Tibial nerve (tissue), 4 donors: ENCODE data around the gene NHLRC4. TPM values are rescaled to one million over a fixed set of nuclear protein-coding genes. Genes with fewer than 3 reads are reported as not detected.

Experiments used
- DNase-seq, 2 donors: peaks; one replicate each; pipeline ENCODE4 v3.0.0-alpha.2; 2019; ENCODE audit warnings: low spot score in 2 of 2
- H3K27ac ChIP-seq, 4 donors: fragments of 200-600 bp; sonication (generic) in 3 of 4; one replicate each; pipeline ENCODE4 v1.5.1; 2017 to 2019; ENCODE audit warnings: mild to moderate bottlenecking in 1 of 4
- H3K27me3 ChIP-seq, 2 donors: fragments of 200-600 bp; sonication (generic) in 1 of 2; one replicate each; pipeline versions ENCODE4 v1.5.1 to v1.6.0; 2017 to 2019
- H3K36me3 ChIP-seq, 3 donors: fragments of 200-600 bp; sonication (generic); one replicate each; pipeline ENCODE4 v1.5.1; 2018 to 2019
- H3K4me1 ChIP-seq, 4 donors: fragments of 200-600 bp; sonication (generic) in 3 of 4; one replicate each; pipeline ENCODE4 v1.5.1; 2017 to 2019
- H3K4me3 ChIP-seq, 4 donors: fragments of 200-600 bp; sonication (generic) in 3 of 4; one replicate each; pipeline ENCODE4 v1.5.1; 2017 to 2019; ENCODE audit warnings: mild to moderate bottlenecking in 1 of 4, moderate library complexity in 1 of 4
- H3K9me3 ChIP-seq, 4 donors: fragments of 200-600 bp; sonication (generic) in 3 of 4; one replicate each; pipeline ENCODE4 v1.5.1; 2017 to 2019
- EP300 ChIP-seq, 2 donors: sonication (generic); formaldehyde crosslinking; IDR thresholded peaks; one replicate each; pipeline ENCODE4 v1.6.1; 2017; ENCODE audit warnings: antibody characterized with exemption in 2 of 2, mild to moderate bottlenecking in 1 of 2
- POLR2A ChIP-seq, 2 donors: fragments of 450-650 bp; IDR thresholded peaks; one replicate each; pipeline ENCODE4 v1.6.1; 2017; ENCODE audit warnings: antibody characterized with exemption in 2 of 2, mild to moderate bottlenecking in 2 of 2, moderate library complexity in 2 of 2
- WGBS, 2 donors: methylation state at CpG; one replicate each; pipeline ENCODE4 v1.1.5; 2018; 5-methylcytosine and 5-hydroxymethylcytosine counted together
- small RNA-seq: library from RNA; depleted of rRNA; stranded (forward); fragments of <200 nt; gene quantifications from one replicate; pipeline ENCODE3, GENCODE V24; 2016
- total RNA-seq, 4 donors: library from RNA; depleted of rRNA; stranded (reverse); fragments of >200 nt; gene quantifications; one replicate each; pipeline ENCODE4 v1.1.0, GENCODE V29; 2016
- TF ChIP-seq, protein P1 (sequence below), 5 experiments: fragments of 200-600 bp in 3 of 5; fragments of 450-650 bp in 2 of 5; sonication (generic) in 3 of 5; IDR thresholded peaks; one replicate each; pipeline ENCODE4 v1.5.1; 2016 to 2019; ENCODE audit warnings: antibody characterized with exemption in 5 of 5, mild to moderate bottlenecking in 3 of 5, moderate library complexity in 2 of 5

The NHLRC4 gene
- total RNA-seq, 4 donors from 2014 or later: 0.98 to 5.2 (median 1.9) TPM

DNA sequence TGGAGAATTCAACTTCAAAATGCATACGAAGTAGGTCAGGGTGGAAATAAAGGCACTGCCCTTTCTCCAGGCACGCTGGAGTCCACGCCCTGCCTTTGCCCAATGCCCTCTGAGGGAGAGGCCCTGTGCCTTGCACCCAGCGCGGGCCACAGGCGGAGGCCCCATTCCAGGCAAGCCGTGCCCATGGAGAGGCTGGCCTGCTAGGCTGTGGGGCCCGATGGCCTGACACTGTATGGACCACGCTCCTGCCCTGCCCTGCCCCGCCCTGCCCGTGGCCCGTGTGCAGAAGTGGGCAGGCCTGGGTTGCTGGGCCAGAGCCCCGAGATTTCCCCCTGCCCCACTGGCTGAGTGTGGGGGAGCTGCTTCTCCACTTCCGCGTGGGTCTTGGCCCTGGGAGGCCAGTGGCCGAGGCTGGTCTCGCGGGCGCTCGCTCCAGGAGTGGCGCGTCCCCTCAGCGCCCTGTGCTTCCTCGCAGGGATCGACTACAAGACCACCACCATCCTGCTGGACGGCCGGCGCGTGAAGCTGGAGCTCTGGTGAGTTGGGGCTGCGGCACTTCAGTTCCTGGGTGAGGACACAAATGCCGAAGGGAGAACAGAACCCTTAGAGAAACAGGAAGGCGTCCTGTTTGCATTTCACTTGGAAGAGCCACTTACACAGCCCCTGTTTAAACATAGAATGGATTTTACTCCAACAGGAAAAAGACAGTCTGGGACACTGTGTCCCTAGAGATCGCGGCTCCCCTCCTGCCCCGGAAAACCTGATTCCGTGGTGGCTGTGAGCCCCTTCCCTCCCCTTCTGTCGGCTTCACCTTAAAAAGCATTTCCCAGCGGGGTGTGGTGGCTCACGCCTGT is 50.2 kb downstream of the NHLRC4 start:
- H3K36me3 ChIP-seq: peaks cover 0 to 39% (median 0%) of the 10 kb centered on the region in 3 donors
- TF ChIP-seq EP300 (IDR thresholded peaks at IDR 0.05) (no peak), POLR2A (IDR thresholded peaks at IDR 0.05) (no peak)
- TF ChIP-seq, protein P1, sequence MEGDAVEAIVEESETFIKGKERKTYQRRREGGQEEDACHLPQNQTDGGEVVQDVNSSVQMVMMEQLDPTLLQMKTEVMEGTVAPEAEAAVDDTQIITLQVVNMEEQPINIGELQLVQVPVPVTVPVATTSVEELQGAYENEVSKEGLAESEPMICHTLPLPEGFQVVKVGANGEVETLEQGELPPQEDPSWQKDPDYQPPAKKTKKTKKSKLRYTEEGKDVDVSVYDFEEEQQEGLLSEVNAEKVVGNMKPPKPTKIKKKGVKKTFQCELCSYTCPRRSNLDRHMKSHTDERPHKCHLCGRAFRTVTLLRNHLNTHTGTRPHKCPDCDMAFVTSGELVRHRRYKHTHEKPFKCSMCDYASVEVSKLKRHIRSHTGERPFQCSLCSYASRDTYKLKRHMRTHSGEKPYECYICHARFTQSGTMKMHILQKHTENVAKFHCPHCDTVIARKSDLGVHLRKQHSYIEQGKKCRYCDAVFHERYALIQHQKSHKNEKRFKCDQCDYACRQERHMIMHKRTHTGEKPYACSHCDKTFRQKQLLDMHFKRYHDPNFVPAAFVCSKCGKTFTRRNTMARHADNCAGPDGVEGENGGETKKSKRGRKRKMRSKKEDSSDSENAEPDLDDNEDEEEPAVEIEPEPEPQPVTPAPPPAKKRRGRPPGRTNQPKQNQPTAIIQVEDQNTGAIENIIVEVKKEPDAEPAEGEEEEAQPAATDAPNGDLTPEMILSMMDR (IDR thresholded peaks at IDR 0.05): no peak
- no peak overlapping the region for H3K4me3 ChIP-seq
- no peaks in the 10 kb centered on the region for H3K27me3 ChIP-seq
- no peak overlapping the region for H3K27ac ChIP-seq
- peaks cover 0 to 11% (median 0%) of the 10 kb centered on the region in 4 donors for H3K4me1 ChIP-seq
- WGBS, 2 donors: 92 to 93% methylated on average over 36 to 38 of the region's 39 CpGs
- no peaks in the 10 kb centered on the region for H3K9me3 ChIP-seq
- DNase-seq: no peak

DNA sequence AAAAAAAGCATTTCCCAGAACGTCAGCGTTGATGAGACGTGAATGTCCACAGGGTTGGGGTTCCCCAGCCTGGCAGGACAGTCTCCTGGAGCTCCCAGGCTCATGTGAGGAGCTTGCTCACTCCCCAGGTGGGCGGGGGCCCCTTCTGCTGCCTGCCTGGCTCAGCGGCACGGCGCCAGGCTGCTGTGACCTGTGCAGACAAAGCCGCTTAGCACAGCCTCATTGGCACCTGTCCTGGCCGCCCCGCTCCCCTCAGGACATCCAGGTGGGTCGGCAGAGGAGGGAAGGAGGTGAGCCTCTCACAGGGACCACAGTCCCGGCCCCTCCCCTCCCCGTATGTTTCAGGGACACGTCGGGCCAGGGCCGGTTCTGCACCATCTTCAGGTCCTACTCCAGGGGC is 51.0 kb downstream of the NHLRC4 start:
- Histone ChIP-seq H3K27me3 (no peaks in the 10 kb centered on the region), H3K9me3 (no peaks in the 10 kb centered on the region), H3K4me1 (peaks cover 0 to 16% (median 0%) of the 10 kb centered on the region in 4 donors), H3K27ac (no peak overlapping the region), H3K4me3 (no peak overlapping the region), H3K36me3 (peaks cover 0 to 39% (median 0%) of the 10 kb centered on the region in 3 donors)
- WGBS, 2 donors: 88 to 91% methylated on average over 13 to 16 of the region's 16 CpGs
- TF ChIP-seq, protein P1 (IDR thresholded peaks at IDR 0.05): no peak
- no peak for TF ChIP-seq EP300 (IDR thresholded peaks at IDR 0.05)
- TF ChIP-seq POLR2A (IDR thresholded peaks at IDR 0.05): no peak
- no peak for DNase-seq

Small RNA genes within 50 kb of the gene (small RNA-seq; reads per million reads assigned to genes)
- 0.47 reads per million for gene MIR3176
- not detected for gene MIR5587
- not detected for gene Z98883.1

Other genes with a start within 250 kb of the NHLRC4 start
- 10 to 100 TPM; 23.4 to 37.1 (median 25.0) TPM for gene AXIN1, start 214.3 kb upstream of the NHLRC4 start, total RNA-seq
- gene MRPL28, start 196.5 kb upstream of the NHLRC4 start, total RNA-seq: 10 to 100 TPM; 45.1 to 79.5 (median 65.3) TPM
- 10 to 100 TPM; 22.7 to 69.3 (median 36.7) TPM for gene PGAP6, start 185.0 kb upstream of the NHLRC4 start, total RNA-seq
- 10 to 100 TPM; 26.7 to 99.6 (median 47.8) TPM for gene NME4, start 169.8 kb upstream of the NHLRC4 start, total RNA-seq
- 10 to 100 TPM; 20.3 to 68.4 (median 33.6) TPM for gene DECR2, start 165.1 kb upstream of the NHLRC4 start, total RNA-seq
- 100 to 1,000 TPM in 1 of 4 donors, 10 to 100 TPM in 3; 30.2 to 128 (median 54.6) TPM for gene RAB11FIP3, start 141.4 kb upstream of the NHLRC4 start, total RNA-seq
- 10 to 100 TPM; 19.0 to 91.5 (median 52.5) TPM for gene CAPN15, start 39.3 kb upstream of the NHLRC4 start, total RNA-seq
- not detected for gene PRR35, start 6.6 kb upstream of the NHLRC4 start, total RNA-seq
- gene PIGQ, start 3.0 kb downstream of the NHLRC4 start, total RNA-seq: 10 to 100 TPM; 49.2 to 89.6 (median 71.8) TPM
- gene RAB40C, start 23.1 kb downstream of the NHLRC4 start, total RNA-seq: 10 to 100 TPM; 21.1 to 30.6 (median 27.5) TPM
- 1 to 10 TPM in 3 of 4 donors, under 1 TPM in 1; 0.66 to 3.9 (median 1.8) TPM for gene WFIKKN1, start 64.0 kb downstream of the NHLRC4 start, total RNA-seq
- gene METTL26, start 69.3 kb downstream of the NHLRC4 start, total RNA-seq: 100 to 1,000 TPM; 147 to 204 (median 176) TPM
- 10 to 100 TPM; 20.8 to 37.7 (median 32.4) TPM for gene MCRIP2, start 74.8 kb downstream of the NHLRC4 start, total RNA-seq
- 10 to 100 TPM; 26.9 to 83.7 (median 54.1) TPM for gene WDR90, start 82.4 kb downstream of the NHLRC4 start, total RNA-seq
- gene RHOT2, start 101.1 kb downstream of the NHLRC4 start, total RNA-seq: 100 to 1,000 TPM in 3 of 4 donors, 10 to 100 TPM in 1; 68.6 to 188 (median 106) TPM
- 1 to 10 TPM in 3 of 4 donors, under 1 TPM in 1; 0.90 to 3.5 (median 1.9) TPM for gene RHBDL1, start 108.7 kb downstream of the NHLRC4 start, total RNA-seq
- gene STUB1, start 113.4 kb downstream of the NHLRC4 start, total RNA-seq: 100 to 1,000 TPM; 152 to 213 (median 186) TPM
- 100 to 1,000 TPM in 2 of 4 donors, 10 to 100 TPM in 2; 83.1 to 119 (median 101) TPM for gene JMJD8, start 117.3 kb downstream of the NHLRC4 start, total RNA-seq
- gene WDR24, start 123.4 kb downstream of the NHLRC4 start, total RNA-seq: 10 to 100 TPM; 13.1 to 18.2 (median 15.8) TPM
- 1 to 10 TPM; 1.5 to 5.7 (median 3.5) TPM for gene FBXL16, start 138.8 kb downstream of the NHLRC4 start, total RNA-seq
- gene METRN, start 148.1 kb downstream of the NHLRC4 start, total RNA-seq: 100 to 1,000 TPM in 3 of 4 donors, 10 to 100 TPM in 1; 78.8 to 131 (median 108) TPM
- gene ANTKMT, start 154.1 kb downstream of the NHLRC4 start, total RNA-seq: 10 to 100 TPM; 43.7 to 98.7 (median 78.6) TPM
- 1 to 10 TPM in 2 of 4 donors, under 1 TPM in 2; 0.63 to 7.5 (median 3.0) TPM for gene CCDC78, start 159.4 kb downstream of the NHLRC4 start, total RNA-seq
- gene HAGHL, start 160.1 kb downstream of the NHLRC4 start, total RNA-seq: 10 to 100 TPM in 1 of 4 donors, 1 to 10 TPM in 3; 3.5 to 18.0 (median 6.3) TPM
- 10 to 100 TPM; 39.8 to 53.2 (median 45.6) TPM for gene CIAO3, start 174.0 kb downstream of the NHLRC4 start, total RNA-seq
- gene MSLN, start 193.7 kb downstream of the NHLRC4 start, total RNA-seq: 1 to 10 TPM in 1 of 4 donors, not detected in 3; 1.5 TPM
- 10 to 100 TPM in 3 of 4 donors, 1 to 10 TPM in 1; 8.5 to 18.3 (median 12.5) TPM for gene RPUSD1, start 221.4 kb downstream of the NHLRC4 start, total RNA-seq
- 10 to 100 TPM in 3 of 4 donors, 1 to 10 TPM in 1; 6.1 to 57.5 (median 17.7) TPM for gene CHTF18, start 221.6 kb downstream of the NHLRC4 start, total RNA-seq
- not detected for gene GNG13, start 233.7 kb downstream of the NHLRC4 start, total RNA-seq